ENCODE measurements around the gene C5orf52. TPM values are rescaled to one million over a fixed set of nuclear protein-coding genes. Genes with fewer than 3 reads are reported as not detected.
"Not testable (repeated sequence)": the region's sequence is repeated elsewhere in the genome, so short reads cannot be mapped to it uniquely, and the experiment has no call there.

Gene C5orf52
- total and polyA plus RNA-seq, 4 experiments from 2014 or later, result not detected

GRCh38 chr5:157687198-157687554, 15.8 kb downstream of the C5orf52 start:
- Mint-ChIP-seq H3K9me3 (peaks cover 0 to 3% (median 0%) of the 10 kb centered on the region in 8 donors), H3K36me3 (peaks cover 0 to 3% of the 10 kb centered on the region in 2 donors), H3K4me3 (no peak overlapping the region), H3K27me3 (no peaks in the 10 kb centered on the region), H3K4me1 (no peaks in the 10 kb centered on the region), H3K27ac (no peak overlapping the region)
- H3K4me3 ChIP-seq (ENCODE audit: low read length in 2 of 2), result no peak overlapping the region
- H3K27ac ChIP-seq (ENCODE audit: low read depth, low read length), result no peak overlapping the region
- H3K36me3 ChIP-seq (ENCODE audit: insufficient read depth, low read length), result no peaks in the 10 kb centered on the region
- intact Hi-C loops (cut with micrococcal nuclease), result no loop called here
- CTCF ChIA-PET (ENCODE audit: partially characterized antibody), result no interaction called here
- no peak for DNase-seq
- no peaks in the 10 kb centered on the region for H3K4me1 ChIP-seq (ENCODE audit: insufficient read depth, low read length)
- POLR2A ChIA-PET (ENCODE audit: partially characterized antibody), result no interaction called here
- H3K27me3 ChIP-seq (ENCODE audit: insufficient read depth, low read length), result no peaks in the 10 kb centered on the region
- no peaks in the 10 kb centered on the region for H3K9me3 ChIP-seq (ENCODE audit: control insufficient read depth in 1 of 2, low read length in 2 of 2)

GRCh38 chr5:157689942-157690689, 18.8 kb downstream of the C5orf52 start:
- POLR2A ChIA-PET (ENCODE audit: partially characterized antibody), result interaction anchor here (1.3 kb wide), 2 partner anchors 20 to 29 kb away, joined by 3 to 6 read pairs; no protein-coding TSS in a partner anchor
- H3K4me1 Mint-ChIP-seq, result no peaks in the 10 kb centered on the region

GRCh38 chr5:157690690-157691433, 19.5 kb downstream of the C5orf52 start:
- Mint-ChIP-seq H3K27ac (no peak overlapping the region), H3K4me1 (no peaks in the 10 kb centered on the region), H3K9me3 (peaks cover 0 to 3% (median 0%) of the 10 kb centered on the region in 8 donors), H3K4me3 (no peak overlapping the region), H3K36me3 (peaks cover 0 to 3% of the 10 kb centered on the region in 2 donors), H3K27me3 (no peaks in the 10 kb centered on the region)
- Histone ChIP-seq H3K36me3 (ENCODE audit: insufficient read depth, low read length) (no peaks in the 10 kb centered on the region), H3K27me3 (ENCODE audit: insufficient read depth, low read length) (no peaks in the 10 kb centered on the region), H3K4me3 (ENCODE audit: low read length in 2 of 2) (no peak overlapping the region), H3K9me3 (ENCODE audit: control insufficient read depth in 1 of 2, low read length in 2 of 2) (no peaks in the 10 kb centered on the region), H3K4me1 (ENCODE audit: insufficient read depth, low read length) (no peaks in the 10 kb centered on the region), H3K27ac (ENCODE audit: low read depth, low read length) (no peak overlapping the region)
- DNase-seq, result no peak
- ChIA-PET POLR2A (ENCODE audit: partially characterized antibody) (interaction anchor here (1.3 kb wide), 2 partner anchors 21 to 28 kb away, joined by 3 to 6 read pairs; no protein-coding TSS in a partner anchor), CTCF (ENCODE audit: partially characterized antibody) (interaction anchor here (0.6 to 3.3 kb wide), 18 partner anchors 9 to 259 kb away, joined by 3 to 22 read pairs (median 4); partner anchors contain the start of genes C5orf52, SOX30 and THG1L)
- intact Hi-C loops (cut with micrococcal nuclease), result no loop called here

More at GRCh38 chr5:157689942-157690689, 18.8 kb downstream of the C5orf52 start:
- peak in 2 of 5 donors; percentile 7 to 29 for DNase-seq
- H3K27ac ChIP-seq (ENCODE audit: low read depth, low read length), result no peak overlapping the region
- no peaks in the 10 kb centered on the region for H3K27me3 Mint-ChIP-seq
- H3K27ac Mint-ChIP-seq, result no peak overlapping the region
- no peak overlapping the region for H3K4me3 ChIP-seq (ENCODE audit: low read length in 2 of 2)
- no peak overlapping the region for H3K4me3 Mint-ChIP-seq
- H3K27me3 ChIP-seq (ENCODE audit: insufficient read depth, low read length), result no peaks in the 10 kb centered on the region
- peaks cover 0 to 3% of the 10 kb centered on the region in 2 donors for H3K36me3 Mint-ChIP-seq
- peaks cover 0 to 3% (median 0%) of the 10 kb centered on the region in 8 donors for H3K9me3 Mint-ChIP-seq
- no peaks in the 10 kb centered on the region for H3K36me3 ChIP-seq (ENCODE audit: insufficient read depth, low read length)
- CTCF ChIA-PET (ENCODE audit: partially characterized antibody), result interaction anchor here (0.6 to 3.3 kb wide), 16 partner anchors 8 to 259 kb away, joined by 3 to 22 read pairs (median 4); partner anchors contain the start of genes C5orf52, SOX30 and THG1L
- H3K4me1 ChIP-seq (ENCODE audit: insufficient read depth, low read length), result no peaks in the 10 kb centered on the region
- no peaks in the 10 kb centered on the region for H3K9me3 ChIP-seq (ENCODE audit: control insufficient read depth in 1 of 2, low read length in 2 of 2)
- intact Hi-C loops (cut with micrococcal nuclease), result no loop called here

- H3K4me1 ChIP-seq (ENCODE audit: insufficient read depth, low read length); H3K27me3 Mint-ChIP-seq; POLR2A ChIA-PET (ENCODE audit: partially characterized antibody); H3K4me3 ChIP-seq (ENCODE audit: low read length in 2 of 2); H3K9me3 ChIP-seq (ENCODE audit: control insufficient read depth in 1 of 2, low read length in 2 of 2); H3K4me3 Mint-ChIP-seq; H3K27me3 ChIP-seq (ENCODE audit: insufficient read depth, low read length); H3K27ac Mint-ChIP-seq; DNase-seq; H3K36me3 ChIP-seq (ENCODE audit: insufficient read depth, low read length); H3K36me3 Mint-ChIP-seq; intact Hi-C loops (cut with micrococcal nuclease); H3K4me1 Mint-ChIP-seq; H3K27ac ChIP-seq (ENCODE audit: low read depth, low read length); CTCF ChIA-PET (ENCODE audit: partially characterized antibody): not testable (repeated sequence)
- peaks cover 0 to 13% (median 8%) of the 10 kb centered on the region in 8 donors for H3K9me3 Mint-ChIP-seq
Observed at GRCh38 chr5:157693816-157694215, 22.5 kb downstream of the C5orf52 start.

- POLR2A ChIA-PET (ENCODE audit: partially characterized antibody); intact Hi-C loops (cut with micrococcal nuclease); H3K27ac ChIP-seq (ENCODE audit: low read depth, low read length); H3K9me3 ChIP-seq (ENCODE audit: control insufficient read depth in 1 of 2, low read length in 2 of 2); H3K27ac Mint-ChIP-seq; H3K27me3 ChIP-seq (ENCODE audit: insufficient read depth, low read length); H3K4me1 ChIP-seq (ENCODE audit: insufficient read depth, low read length); H3K4me3 ChIP-seq (ENCODE audit: low read length in 2 of 2); H3K27me3 Mint-ChIP-seq; CTCF ChIA-PET (ENCODE audit: partially characterized antibody); H3K36me3 ChIP-seq (ENCODE audit: insufficient read depth, low read length); DNase-seq; H3K4me1 Mint-ChIP-seq; H3K36me3 Mint-ChIP-seq; H3K4me3 Mint-ChIP-seq: not testable (repeated sequence)
- peaks cover 0 to 26% (median 9%) of the 10 kb centered on the region in 8 donors for H3K9me3 Mint-ChIP-seq
Observed at GRCh38 chr5:157696154-157696553, 24.8 kb downstream of the C5orf52 start.

GRCh38 chr5:157698674-157699073, 27.3 kb downstream of the C5orf52 start:
- intact Hi-C loops (cut with micrococcal nuclease); H3K4me1 ChIP-seq (ENCODE audit: insufficient read depth, low read length); H3K27me3 ChIP-seq (ENCODE audit: insufficient read depth, low read length); H3K36me3 Mint-ChIP-seq; H3K4me3 Mint-ChIP-seq; DNase-seq; POLR2A ChIA-PET (ENCODE audit: partially characterized antibody); H3K27ac ChIP-seq (ENCODE audit: low read depth, low read length); H3K36me3 ChIP-seq (ENCODE audit: insufficient read depth, low read length); H3K4me3 ChIP-seq (ENCODE audit: low read length in 2 of 2); H3K4me1 Mint-ChIP-seq; H3K9me3 ChIP-seq (ENCODE audit: control insufficient read depth in 1 of 2, low read length in 2 of 2); H3K27ac Mint-ChIP-seq; CTCF ChIA-PET (ENCODE audit: partially characterized antibody); H3K27me3 Mint-ChIP-seq: not testable (repeated sequence)
- H3K9me3 Mint-ChIP-seq, result peaks cover 0 to 31% (median 9%) of the 10 kb centered on the region in 8 donors

GRCh38 chr5:157703736-157704135, 32.4 kb downstream of the C5orf52 start:
- DNase-seq, result no peak
- no peak overlapping the region for H3K27ac Mint-ChIP-seq
- no peaks in the 10 kb centered on the region for H3K36me3 ChIP-seq (ENCODE audit: insufficient read depth, low read length)
- no peaks in the 10 kb centered on the region for H3K27me3 ChIP-seq (ENCODE audit: insufficient read depth, low read length)
- no peaks in the 10 kb centered on the region for H3K9me3 ChIP-seq (ENCODE audit: control insufficient read depth in 1 of 2, low read length in 2 of 2)
- H3K4me3 ChIP-seq (ENCODE audit: low read length in 2 of 2), result no peak overlapping the region
- H3K36me3 Mint-ChIP-seq, result peaks cover 0 to 1% of the 10 kb centered on the region in 2 donors
- CTCF ChIA-PET (ENCODE audit: partially characterized antibody), result interaction anchor here (1.3 kb wide), 1 partner anchor 14 kb away, joined by 6 read pairs; no protein-coding TSS in a partner anchor
- H3K4me1 Mint-ChIP-seq, result no peaks in the 10 kb centered on the region
- no peak overlapping the region for H3K4me3 Mint-ChIP-seq
- peaks cover 0 to 19% (median 2%) of the 10 kb centered on the region in 8 donors for H3K9me3 Mint-ChIP-seq
- H3K27ac ChIP-seq (ENCODE audit: low read depth, low read length), result no peak overlapping the region
- H3K4me1 ChIP-seq (ENCODE audit: insufficient read depth, low read length), result no peaks in the 10 kb centered on the region
- POLR2A ChIA-PET (ENCODE audit: partially characterized antibody), result no interaction called here
- intact Hi-C loops (cut with micrococcal nuclease), result no loop called here
- H3K27me3 Mint-ChIP-seq, result peaks cover 0 to 2% of the 10 kb centered on the region in 2 donors

Measured in CD4-positive, alpha-beta memory T cell (primary cell).